ENCODE data around the gene SRP9.

Gene SRP9, protein sequence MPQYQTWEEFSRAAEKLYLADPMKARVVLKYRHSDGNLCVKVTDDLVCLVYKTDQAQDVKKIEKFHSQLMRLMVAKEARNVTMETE

DNA sequence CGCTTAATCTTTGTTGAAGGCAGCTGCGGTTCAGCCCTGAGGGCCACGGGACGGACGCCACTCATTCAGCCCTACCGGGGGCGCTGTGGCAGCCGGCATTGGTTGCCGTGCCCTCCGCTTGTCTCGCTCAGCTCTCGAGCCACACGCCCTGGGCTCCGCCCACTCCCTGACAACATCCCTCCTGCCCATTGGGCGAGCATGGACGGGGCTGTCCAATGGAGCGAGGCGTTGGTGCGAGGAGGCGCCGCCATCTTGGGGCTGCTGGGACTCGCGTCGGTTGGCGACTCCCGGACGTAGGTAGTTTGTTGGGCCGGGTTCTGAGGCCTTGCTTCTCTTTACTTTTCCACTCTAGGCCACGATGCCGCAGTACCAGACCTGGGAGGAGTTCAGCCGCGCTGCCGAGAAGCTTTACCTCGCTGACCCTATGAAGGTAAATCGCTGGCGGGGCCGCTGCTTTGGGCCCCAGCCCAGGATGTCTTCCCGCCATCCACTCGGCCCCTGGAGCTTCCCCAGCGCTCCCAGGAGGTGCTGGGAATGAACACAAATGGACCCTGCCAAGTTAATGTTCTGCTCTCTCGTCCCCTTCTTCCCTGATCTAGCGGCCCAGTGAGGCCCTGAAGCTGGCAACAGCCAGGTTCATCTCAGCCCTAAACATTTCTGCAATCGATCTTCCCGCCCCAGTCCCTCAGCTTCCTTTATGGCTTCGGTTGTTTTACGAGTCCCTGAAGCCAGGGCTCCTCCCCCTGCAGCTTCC, at the start of gene SRP9:
SRP9 (plus strand) TSS at position 244 of the 754 bp plus-strand sequence; CDS start at position 359, 115 bp downstream.
- peak; percentile 99 for DNase-seq (ENCODE audit: low read depth in 2 of 2)

DNA sequence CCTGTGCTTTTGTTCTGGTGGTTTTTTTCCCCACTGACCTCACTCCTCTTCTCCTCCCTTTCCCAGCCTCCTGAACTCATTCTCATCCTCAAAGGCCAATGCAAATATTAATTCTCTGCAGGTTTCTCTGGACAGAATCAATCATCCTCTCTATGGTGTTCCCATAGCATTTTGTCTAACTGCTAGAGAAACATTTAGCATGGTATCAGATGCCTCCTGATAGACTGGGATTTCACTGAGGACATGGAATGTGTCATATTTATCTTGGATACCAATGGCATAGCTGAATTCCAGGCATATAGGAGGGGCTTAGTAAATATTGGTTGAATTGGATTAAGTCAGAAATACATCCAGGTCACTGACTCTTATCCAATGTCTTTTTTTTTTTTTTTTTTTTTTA, 46.1 kb upstream of the SRP9 start:
- DNase-seq (ENCODE audit: low read depth in 2 of 2): no peak

DNA sequence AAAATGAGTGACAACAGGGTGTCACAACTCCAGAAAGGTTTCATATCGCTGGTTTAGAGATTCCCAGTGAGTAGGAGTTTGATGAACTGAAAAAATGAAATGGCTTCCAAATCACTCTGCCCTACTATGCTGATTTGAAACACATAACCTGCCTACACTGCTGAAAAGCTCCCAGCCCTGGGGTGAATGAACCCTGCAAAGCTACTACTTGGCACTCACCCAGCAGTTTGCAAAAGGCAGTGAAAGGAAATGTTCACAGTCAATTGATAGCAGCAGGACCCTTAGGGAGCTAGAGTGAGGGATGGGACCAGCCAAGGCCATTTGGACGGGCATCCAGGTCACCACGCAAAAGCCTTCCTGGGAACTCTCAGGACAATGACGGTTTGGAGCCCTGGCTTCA, 44.4 kb upstream of the SRP9 start:
- DNase-seq (ENCODE audit: low read depth in 2 of 2): no peak

DNA sequence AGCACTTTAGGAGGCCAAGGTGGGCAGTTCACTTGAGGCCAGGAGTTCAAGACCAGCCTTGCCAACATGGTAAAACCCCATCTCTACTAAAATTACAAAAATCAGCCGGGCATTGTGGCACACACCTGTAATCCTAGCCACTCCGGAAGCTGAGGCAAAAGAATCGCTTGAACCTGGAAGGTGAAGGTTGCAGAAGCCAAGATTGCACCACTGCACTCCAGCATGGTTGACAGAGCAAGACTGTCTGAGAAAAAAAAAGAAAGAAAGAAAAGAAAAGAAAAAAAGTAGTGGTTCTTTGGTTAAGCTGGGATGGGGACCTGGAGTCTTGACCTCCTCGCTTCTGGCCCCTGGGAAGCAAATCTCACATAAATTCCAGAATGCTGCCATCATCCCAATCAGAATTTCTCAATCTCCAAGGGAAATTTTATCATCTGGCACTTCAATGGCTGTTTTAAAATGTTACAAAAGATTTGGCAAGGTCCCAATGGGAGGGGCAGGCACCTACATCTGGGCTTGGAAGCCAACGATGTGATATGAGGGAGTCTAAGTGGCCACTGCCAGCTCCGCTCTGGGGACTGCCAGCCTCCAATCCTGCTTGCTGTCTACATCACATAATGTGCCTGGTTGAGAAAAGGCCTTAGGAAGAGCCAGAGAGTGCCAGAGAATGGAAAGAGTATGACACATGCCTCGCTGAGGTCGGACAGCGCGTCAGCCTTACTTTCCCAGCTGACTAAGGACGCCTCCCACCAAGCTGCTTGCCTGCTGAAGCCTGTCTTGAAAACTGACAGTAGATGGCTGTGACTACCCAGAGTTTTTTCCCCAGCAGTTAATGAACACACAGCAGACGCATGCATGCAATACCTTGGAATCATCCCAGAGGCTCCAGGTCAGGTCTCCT, 42.1 kb upstream of the SRP9 start:
- no peak for DNase-seq (ENCODE audit: low read depth in 2 of 2)

DNA sequence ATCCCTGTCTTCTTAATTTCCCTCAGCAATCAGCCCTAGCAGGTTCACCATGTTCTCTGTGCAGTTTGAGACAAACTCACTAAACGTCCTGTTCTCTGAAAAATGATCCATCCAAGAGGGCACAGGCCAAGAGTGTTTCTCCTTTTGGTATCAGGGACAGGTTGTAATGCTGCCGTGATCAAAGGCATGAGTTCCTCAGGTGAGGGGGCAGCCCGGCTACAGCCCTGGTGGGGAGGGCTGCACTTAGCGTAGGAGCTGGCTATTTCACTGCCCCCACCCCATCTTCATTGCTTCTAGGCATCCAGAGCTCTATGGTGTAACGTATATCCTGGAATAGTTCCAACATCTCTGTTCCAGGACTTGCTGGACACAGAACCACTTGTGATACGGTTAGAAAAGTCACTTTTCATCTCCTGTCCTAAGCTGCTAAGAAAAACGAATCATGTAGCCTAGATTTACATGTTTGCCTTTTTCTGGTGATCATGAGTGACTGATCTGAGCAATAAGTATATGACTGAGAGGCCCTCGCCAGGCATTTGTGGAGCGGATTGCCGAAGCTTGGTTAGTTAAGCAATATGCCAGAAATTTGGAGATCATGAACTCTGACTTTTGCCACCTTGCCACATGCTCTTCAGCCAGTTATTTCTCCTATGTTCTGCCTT, 41.1 kb upstream of the SRP9 start:
- no peak for DNase-seq (ENCODE audit: low read depth in 2 of 2)

DNA sequence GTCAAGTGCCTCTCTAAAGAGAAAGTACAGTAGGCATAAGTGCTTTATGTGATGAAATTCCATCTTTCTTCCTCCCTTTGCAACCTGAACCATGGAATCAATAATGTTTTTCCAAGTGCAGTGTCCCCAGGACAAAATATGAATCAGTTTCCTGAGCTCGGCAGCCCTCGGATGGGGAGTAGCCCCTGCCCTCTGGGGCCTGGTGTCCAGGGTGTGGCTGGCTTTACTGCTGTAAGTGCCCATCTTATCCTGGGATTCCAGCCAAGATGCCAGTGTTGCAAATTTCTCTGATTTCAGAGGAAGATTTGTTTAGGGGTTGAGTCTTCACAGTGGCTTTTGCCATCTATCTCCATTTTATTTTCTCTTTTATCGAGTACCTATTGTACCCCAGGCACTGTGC, 40.5 kb upstream of the SRP9 start:
- DNase-seq (ENCODE audit: low read depth in 2 of 2): no peak

DNA sequence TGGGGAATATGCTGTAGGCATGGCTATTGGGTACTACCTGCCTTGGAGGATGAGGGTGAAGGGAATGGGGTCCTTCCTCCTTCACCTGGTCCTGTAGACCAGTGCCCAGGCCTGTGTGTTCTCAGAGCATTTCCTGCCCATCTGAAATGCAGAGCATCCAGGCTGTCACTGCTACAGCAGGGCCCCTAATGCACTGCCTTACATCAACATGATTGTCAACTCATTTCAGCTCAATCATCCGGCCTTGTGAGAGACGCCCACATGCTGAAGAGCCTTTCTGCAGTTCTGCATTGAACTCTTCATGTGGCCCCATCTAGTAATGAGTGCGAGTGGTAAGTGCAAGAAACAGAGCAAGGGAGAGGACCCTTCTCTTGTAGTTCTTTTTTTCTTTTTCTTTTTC, 39.8 kb upstream of the SRP9 start:
- DNase-seq (ENCODE audit: low read depth in 2 of 2): no peak

DNA sequence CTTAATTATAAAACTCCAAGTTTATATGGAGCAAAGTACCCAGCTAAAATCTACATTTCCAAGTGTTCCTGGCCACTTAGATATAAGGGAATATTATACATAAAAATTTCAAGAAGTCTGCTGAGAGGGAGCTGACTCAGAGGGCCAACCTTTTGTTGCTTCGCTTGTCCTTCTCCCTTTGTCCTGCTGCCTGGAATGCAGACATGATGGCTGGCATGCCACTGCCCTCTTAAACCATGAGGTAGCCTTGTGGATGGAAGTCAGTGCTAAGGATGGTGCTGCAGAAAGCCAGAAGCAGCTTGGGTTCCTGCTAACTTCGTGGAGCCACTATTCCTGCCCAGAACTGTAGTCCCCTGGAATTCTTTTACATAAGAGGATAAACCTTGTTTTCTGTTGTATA, 38.9 kb upstream of the SRP9 start:
- no peak for DNase-seq (ENCODE audit: low read depth in 2 of 2)

DNA sequence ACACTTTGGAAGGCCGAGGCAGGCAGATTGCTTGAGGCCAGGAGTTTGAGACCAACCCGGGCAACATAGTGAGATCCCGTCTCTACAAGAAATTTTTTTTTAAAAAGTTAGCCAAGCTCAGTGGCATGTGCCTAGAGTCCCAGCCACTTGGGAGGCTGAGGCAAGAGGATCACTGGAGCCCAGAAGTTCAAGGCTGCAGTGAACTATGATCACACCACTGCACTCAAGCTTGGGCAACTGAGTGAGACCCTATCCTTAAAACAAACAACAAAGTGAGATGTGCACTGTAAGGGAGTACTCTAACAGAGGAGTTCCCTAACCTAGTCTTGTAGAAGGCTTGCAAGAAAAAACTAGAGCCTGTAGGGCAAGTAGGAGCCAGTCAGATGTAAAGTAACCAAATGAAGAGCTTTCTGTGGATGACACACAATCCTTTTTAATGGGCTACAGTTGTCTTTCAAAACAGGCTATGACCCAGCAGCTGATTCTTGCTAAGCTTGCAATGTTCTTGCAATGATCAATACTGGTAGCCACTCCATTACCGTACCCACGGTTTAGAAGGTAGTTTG, 38.0 kb upstream of the SRP9 start:
- no peak for DNase-seq (ENCODE audit: low read depth in 2 of 2)

DNA sequence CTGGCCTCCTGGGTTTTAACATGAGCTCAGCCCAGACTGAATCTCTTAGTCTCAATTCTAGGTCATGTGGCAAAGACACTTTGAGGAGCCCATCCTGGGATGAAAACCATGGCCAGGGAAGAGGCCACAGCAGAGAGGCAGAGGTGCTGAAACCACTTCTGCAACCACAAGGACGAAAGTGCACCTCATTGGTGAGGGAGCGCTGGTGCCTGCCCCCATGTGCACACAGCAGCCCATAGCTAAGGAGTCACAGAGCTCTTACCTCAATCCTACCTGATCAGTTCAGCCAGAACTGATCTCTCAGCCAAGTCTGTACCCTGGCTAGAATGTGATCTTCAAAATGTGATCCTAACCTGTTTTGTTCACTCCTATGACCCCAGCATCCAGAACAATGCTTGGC, 32.9 kb upstream of the SRP9 start:
- DNase-seq (ENCODE audit: low read depth in 2 of 2): no peak

DNA sequence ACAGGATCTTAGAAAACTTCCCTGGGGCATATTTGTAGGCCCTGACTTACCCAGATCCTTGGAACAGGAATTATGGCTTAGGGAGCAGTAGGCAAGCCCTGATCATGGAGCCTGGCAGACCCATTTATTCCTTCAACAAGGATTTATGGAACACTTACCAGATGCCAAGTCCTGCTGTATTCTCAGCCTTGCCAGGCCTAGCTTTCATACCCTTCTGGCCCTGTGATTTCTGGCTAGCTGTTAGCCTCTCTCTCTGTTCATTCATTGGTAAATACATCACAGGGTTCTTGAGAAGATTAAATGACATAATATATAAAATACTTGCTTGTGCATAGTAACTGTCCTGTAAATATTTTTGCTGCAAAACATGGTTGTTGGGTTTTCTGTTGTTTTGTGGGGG, 32.4 kb upstream of the SRP9 start:
- no peak for DNase-seq (ENCODE audit: low read depth in 2 of 2)

DNA sequence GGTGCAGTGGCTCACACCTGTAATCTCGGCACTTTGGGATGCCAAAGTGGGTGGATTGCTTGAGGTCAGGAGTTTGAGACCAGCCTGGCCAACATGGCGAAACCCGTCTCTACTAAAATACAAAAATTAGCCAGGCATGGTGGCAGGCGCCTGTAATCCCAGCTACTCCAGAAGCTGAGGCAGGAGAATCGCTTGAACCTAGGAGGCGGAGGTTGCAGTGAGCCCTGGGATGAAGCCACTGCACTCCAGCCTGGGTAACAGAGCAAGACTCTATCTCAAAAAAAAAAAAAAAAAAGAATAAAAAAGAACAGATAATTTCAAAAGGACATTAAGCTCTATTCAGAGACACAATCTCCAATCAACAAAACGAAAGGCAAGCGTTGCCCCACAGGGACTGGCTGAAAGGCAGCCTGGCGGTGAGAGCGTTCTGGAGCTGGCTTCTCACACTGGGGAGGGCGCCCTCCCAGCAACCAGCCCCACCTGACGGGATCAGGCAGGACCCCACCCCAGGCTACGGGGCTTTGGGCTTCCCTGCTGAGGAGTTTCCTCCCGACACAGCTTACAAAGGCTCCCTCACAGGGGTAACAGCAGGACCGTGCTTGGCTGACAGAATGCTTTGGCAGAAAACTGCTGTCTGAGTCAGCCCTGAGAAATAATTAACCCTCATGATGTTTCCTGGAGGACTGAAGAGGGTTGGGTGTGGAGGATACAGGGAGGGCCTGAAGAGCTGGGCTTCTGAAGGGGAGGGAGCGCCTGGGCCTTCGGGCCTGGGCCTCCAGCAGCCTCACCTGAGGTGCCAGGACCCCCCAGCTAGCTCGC, 31.1 kb upstream of the SRP9 start:
- no peak for DNase-seq (ENCODE audit: low read depth in 2 of 2)

DNA sequence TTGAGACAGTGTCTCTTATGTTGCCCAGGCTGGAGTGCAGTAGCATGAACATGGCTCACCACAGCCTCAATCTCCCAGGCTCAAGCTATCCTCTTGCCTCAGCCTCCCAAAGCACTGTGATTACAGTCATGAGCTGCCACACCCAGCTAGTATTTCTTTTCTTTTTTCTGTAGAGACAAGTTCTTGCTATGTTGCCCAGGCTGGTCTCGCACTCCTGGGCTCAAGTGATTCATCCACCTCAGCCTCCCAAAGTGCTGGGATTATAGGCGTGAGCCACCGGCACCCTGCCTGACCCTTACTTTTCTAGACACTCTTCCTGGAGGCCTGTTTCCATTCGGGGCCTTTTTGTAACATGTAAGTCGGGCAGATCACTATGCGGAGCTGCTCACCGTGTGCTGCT, 30.1 kb upstream of the SRP9 start:
- no peak for DNase-seq (ENCODE audit: low read depth in 2 of 2)

DNA sequence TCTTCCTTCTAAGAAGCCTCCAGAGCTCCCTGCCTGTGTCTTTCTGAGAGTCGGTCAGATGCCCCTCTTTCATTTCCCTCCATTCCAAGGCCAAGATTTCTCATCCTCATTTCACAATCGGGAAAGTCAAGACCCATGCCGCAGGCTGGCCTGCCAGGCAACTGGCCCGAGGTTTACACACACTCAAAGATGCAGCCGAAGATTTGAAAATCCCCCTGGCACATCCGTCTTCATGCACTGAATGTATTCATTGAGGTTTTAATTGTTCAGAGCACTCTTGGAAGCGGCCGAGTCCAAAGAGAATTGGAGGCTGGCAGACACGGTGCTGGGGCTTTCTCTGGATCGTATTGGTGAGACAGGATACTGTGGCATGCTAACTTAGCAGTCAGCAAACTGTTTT, 29.1 kb upstream of the SRP9 start:
- DNase-seq (ENCODE audit: low read depth in 2 of 2): no peak

DNA sequence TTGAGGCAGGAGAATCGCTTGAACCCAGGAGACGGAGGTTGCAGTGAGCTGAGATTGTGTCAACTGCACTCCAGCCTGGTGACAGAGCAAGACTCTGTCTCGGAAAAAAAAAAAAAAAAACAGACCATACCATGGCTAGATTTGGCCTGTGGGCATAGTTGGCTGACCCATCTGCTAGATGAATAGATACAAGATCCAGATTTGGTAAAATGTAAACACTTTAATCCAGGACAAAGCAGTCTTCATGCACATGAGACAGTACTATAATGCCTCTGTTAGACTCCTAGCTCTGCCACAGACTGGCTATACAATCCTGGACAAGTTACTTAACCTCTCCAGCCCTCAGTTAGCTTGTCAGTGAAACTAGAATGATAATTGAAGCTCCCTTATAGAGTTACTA, 27.9 kb upstream of the SRP9 start:
- DNase-seq (ENCODE audit: low read depth in 2 of 2): no peak

DNA sequence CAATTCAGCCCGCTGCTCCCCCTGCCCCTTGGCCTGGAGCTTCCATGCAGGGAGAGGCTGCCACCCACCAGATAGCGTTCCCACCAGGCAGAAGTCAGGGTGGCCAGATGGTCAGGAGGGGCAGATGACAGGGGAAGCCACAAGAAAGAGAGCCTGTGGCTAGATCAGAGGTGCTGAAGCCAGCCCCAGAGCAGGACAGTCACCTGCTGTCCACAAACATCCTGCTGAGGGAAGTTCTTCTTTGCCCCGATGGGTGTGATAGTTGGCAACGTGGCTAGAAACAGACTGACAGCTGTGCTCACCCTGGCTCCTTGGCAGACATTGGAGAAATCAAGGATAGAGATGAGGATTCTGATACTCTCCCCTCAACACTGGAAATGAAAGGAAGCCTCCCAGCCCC, 27.2 kb upstream of the SRP9 start:
- DNase-seq (ENCODE audit: low read depth in 2 of 2): no peak

DNA sequence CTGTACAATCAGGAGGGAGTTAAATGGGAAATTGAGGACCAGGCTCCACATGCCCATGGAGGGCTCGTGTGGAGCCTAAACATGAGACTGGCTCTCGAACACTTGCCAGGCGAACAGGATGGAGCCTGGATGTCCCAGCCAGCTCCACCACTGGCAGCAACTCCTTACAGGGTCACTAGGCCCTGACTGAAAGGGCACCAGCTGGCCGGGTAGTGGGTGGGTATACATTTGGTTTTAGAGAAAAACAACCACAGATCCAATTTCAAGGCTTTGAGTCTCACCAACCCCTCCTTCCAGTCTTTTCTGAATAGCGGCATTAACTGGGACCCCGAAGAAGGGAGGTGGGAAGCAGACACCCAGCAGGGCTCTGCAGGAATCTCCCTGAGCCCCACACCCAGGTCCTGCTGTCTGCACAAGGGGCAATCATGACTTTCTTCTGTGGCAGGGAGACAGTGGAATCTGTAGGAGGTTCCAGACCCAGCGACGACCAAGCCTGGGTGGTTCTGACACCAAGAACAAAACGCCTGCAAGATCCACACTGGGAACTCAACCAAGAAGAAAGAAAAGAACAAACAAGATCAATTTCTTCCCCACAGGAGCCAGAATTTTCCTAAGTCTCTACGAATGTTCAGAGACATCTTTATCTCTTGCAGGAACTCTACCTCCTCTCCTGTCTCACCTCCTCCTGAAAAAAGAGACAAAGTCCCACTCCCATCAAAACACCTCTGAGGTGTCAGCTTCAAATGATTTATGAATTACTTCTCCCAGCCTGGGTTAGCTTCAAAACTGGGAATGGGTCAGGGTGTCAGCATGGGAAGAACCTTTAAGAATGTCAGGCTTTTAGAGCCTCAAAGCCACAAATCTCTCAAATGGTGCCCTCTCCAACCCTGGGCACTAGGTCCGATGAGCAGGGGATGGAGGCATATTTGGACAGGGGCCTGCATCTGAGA, 26.5 kb upstream of the SRP9 start:
- no peak for DNase-seq (ENCODE audit: low read depth in 2 of 2)

DNA sequence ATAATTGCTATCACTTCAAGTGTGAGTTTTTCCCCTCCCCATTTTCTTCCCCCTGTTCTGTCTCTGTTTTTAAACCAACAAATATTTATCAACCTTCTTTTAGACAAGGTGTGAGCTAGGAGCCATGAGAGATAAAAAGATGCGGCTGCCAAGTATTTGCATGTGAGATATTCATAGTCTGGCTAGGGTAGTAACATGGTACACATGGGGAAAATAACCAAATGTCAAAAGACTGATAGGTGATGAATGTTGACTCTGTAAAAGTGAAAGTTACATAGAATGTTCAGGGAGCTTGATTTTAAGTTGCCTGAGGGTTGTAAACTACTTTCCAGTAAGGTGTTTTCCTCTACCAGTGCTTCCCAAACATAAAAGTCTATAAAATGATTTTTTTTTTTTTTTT, 25.4 kb upstream of the SRP9 start:
- no peak for DNase-seq (ENCODE audit: low read depth in 2 of 2)

DNA sequence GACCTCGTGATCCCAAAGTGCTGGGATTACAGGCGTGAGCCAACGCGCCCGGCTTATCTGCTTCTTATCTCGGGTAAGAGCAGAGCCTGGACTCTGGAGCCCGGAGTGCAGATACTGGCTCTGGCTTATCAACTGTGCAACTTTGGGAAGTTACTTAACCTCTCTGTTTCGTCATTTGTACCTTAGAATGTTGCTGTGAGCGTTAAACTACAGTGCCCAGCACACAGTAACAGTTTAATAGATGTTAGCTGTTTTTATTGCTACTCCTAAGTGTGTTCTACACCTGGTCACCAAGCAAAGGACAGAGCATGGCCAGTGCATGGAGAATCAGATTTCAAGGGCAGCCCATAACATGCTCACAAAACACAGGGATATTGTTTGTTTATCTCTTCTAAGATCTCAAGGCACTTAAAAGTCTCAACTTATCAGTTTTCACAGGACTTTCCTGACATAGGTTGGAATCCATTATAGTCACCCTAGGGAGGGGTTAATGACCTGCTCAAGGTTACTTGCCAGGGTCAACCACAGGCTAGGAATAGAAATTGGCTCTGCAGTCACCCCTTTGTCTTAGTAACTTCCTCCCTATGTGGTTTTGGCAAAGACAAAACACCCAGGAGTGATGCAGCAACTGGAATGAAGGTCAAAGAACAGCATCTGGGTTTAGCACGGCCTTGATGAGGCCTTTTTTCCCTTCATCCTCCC, 22.5 kb upstream of the SRP9 start:
- DNase-seq (ENCODE audit: low read depth in 2 of 2): no peak
